HEK293 (cell line): ENCODE data around the gene RRP1B.

Experiments
- CTCF ChIP-seq: fragments of 450-650 bp; formaldehyde crosslinking; IDR thresholded peaks from 2 replicates; pipeline ENCODE4 v1.5.1; 2016; ENCODE audit warnings: missing biosample characterization, missing genetic modification characterization
- ZNF350 ChIP-seq: fragments of 450-650 bp; formaldehyde crosslinking; IDR thresholded peaks from 2 replicates; pipeline ENCODE4 v1.5.0; 2017; ENCODE audit warnings: missing biosample characterization, mild to moderate bottlenecking, missing genetic modification characterization

DNA sequence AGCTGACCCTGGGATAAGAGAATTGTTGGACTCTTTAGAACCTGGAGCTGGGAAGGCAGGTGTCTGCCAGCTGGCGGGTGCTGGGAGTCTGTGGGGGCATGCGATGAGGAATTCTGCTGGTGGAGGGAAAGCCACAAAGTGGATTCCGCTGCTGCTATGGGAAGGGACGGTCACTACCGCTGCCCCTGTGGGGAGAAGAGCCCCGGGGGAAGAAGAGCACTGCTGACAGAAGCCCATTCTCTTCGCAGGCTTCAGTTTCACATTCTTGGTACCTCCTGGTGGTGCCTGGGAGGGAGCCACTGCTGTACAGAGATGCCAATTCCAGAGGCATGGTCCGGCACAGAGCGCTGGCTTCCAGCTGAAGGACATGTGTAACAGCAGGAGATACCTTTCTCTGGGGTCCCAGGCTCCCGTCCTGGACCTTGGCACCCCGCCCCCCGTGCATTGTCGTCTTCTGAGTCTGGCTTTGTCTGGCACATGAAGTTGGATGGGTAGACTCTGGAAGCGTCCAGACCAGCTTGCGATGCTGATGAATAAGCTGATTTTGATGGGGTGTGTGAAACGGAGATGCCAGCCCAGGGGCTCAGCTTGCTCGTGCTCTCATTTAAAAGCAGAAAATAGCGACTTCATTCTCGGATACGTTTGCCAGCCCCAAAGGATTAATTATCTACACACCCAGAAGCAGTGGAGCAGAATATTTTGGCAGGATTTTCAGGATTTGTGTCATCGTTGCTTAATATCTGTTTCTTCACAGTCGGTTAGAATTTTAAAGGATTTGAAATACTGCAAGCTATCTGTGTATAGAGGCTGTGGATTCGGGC, 72.7 kb downstream of the RRP1B start:
- no peak for TF ChIP-seq CTCF
- no peak for TF ChIP-seq ZNF350
